ENCODE measurements around the gene CLEC2D. TPM values are rescaled to one million over a fixed set of nuclear protein-coding genes. Genes with fewer than 3 reads are reported as not detected.
"Not testable (repeated sequence)": the region's sequence is repeated elsewhere in the genome, so short reads cannot be mapped to it uniquely, and the experiment has no call there.

CLEC2D gene
- total and polyA plus RNA-seq, 2 experiments from 2014 or later, result 7.8 to 20.2 TPM

DNA sequence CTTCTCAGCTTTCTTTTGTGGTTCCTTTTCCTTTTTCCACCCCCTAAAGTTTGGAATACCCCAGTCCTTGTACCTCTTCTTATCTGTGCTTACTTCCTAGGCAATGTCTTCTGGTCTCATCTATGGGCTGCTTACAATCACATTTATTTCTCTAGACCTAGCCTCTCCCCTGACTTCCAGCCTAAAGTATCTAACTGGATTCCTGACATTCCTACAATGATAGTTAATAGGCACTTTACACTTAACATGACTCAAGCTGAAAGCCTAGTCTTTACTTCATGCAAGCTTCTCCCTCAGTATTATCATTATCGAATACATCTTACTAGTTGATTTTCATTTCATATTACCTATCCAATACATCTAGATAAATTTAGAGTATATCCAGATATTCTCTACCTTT, 42.2 kb downstream of the CLEC2D start:
- Histone ChIP-seq H3K27ac (no peak overlapping the region), H3K4me1 (ENCODE audit: low read depth) (peaks cover 3% of the 10 kb centered on the region), H3K36me3 (no peaks in the 10 kb centered on the region), H3K27me3 (no peaks in the 10 kb centered on the region), H3K4me3 (no peak overlapping the region), H3K9me3 (ENCODE audit: low read depth) (no peaks in the 10 kb centered on the region)
- peak; percentile 10 to 43 for DNase-seq (ENCODE audit: low read depth in 1 of 2, low spot score in 1 of 2)
- TF ChIP-seq, protein P1, sequence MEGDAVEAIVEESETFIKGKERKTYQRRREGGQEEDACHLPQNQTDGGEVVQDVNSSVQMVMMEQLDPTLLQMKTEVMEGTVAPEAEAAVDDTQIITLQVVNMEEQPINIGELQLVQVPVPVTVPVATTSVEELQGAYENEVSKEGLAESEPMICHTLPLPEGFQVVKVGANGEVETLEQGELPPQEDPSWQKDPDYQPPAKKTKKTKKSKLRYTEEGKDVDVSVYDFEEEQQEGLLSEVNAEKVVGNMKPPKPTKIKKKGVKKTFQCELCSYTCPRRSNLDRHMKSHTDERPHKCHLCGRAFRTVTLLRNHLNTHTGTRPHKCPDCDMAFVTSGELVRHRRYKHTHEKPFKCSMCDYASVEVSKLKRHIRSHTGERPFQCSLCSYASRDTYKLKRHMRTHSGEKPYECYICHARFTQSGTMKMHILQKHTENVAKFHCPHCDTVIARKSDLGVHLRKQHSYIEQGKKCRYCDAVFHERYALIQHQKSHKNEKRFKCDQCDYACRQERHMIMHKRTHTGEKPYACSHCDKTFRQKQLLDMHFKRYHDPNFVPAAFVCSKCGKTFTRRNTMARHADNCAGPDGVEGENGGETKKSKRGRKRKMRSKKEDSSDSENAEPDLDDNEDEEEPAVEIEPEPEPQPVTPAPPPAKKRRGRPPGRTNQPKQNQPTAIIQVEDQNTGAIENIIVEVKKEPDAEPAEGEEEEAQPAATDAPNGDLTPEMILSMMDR (IDR thresholded peaks at IDR 0.05; ENCODE audit: low read depth, low read length), result no peak

DNA sequence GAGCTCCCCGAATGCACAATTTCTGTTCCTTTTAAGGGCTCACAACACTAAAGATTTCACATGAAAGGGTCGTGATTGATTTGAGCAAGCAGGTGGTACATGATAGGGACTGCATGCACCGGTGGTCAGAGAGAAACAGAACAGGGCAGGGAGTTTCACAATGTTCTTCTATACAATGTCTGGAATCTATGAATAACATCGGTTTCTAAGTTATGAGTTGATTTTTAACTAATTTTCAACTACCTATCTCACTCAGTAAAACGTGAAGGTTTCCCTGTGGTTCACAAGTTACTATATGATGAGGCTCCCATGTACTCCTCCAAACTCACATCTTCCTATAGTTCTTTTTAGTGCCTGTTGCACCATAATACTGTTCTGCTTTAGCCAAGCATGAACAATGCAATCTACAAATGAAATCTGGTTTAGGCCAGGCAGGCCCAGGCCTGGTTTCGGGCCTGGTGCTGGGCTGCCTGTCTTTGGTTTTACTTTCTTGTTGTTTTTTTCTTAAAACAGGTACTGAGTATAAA, 43.6 kb downstream of the CLEC2D start:
- not testable (repeated sequence) for DNase-seq (ENCODE audit: low read depth in 1 of 2, low spot score in 1 of 2); H3K4me3 ChIP-seq; H3K36me3 ChIP-seq; H3K9me3 ChIP-seq (ENCODE audit: low read depth); H3K27ac ChIP-seq; H3K27me3 ChIP-seq; H3K4me1 ChIP-seq (ENCODE audit: low read depth)

DNA sequence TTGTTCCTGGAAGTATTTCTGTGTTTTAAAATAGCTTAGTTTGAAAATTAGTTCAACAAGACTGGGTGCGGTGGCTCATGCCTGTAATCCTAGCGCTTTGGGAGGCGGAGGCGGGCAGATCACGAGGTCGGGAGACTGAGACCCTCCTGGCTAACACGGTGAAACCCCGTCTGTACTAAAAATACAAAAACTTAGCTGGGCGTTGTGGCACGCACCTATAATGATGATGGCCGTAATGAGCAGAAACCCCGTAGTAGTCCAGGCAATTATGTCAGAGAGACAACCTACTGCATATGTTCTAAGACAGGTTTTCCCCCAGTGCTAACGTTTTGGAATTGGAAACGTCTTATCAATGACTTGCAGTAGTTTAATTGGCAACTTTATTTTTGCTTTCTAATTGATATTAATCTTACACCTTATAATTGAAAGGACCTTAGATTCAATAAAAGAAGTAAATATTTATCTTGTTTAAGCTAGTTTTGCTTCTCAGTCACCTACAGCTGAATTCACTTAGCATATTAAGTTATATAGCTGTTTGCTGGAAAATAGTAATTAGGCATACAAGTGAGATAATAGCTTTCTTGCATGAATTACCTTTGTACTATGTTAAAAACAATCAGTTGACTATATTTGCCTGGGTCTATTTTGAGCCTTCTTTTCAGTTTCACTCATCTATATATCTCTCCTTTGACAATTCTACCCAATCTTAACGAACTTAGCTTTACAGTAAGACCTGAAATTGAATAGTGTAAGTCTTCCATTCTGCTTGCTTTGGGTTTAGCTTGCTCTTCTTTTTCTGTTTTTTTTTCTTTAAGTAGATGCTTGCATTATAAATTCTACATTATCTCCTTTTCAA, 47.8 kb downstream of the CLEC2D start:
- H3K27me3 ChIP-seq, result no peaks in the 10 kb centered on the region
- DNase-seq (ENCODE audit: low read depth in 1 of 2, low spot score in 1 of 2), result no peak
- H3K36me3 ChIP-seq, result no peaks in the 10 kb centered on the region
- H3K4me3 ChIP-seq, result no peak overlapping the region
- TF ChIP-seq, protein P1 (IDR thresholded peaks at IDR 0.05; ENCODE audit: low read depth, low read length), result no peak
- H3K27ac ChIP-seq, result no peak overlapping the region
- H3K4me1 ChIP-seq (ENCODE audit: low read depth), result no peaks in the 10 kb centered on the region
- H3K9me3 ChIP-seq (ENCODE audit: low read depth), result no peaks in the 10 kb centered on the region

DNA sequence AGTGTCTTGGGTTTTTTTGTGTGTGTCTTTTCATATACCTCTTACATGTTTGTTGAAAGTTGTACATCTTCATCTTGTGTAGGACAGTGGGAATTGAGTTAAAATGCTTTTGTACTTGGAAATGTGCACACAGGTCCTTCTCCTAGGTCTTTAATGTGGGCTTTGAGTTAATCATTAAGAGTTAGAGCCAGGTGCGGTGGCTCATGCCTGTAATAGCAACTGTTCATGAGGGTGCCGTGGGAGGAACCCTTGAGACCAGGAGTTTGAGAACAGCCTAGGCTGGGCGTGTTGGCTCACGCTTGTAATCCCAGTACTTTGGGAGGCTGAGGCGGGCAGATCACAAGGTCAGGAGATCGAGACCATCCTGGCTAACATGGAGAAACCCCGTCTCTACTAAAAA, 49.5 kb downstream of the CLEC2D start:
- Histone ChIP-seq H3K36me3 (no peaks in the 10 kb centered on the region), H3K27me3 (no peaks in the 10 kb centered on the region), H3K27ac (no peak overlapping the region), H3K4me3 (no peak overlapping the region), H3K9me3 (ENCODE audit: low read depth) (no peaks in the 10 kb centered on the region), H3K4me1 (ENCODE audit: low read depth) (no peaks in the 10 kb centered on the region)
- no peak for DNase-seq (ENCODE audit: low read depth in 1 of 2, low spot score in 1 of 2)
- TF ChIP-seq, protein P1 (IDR thresholded peaks at IDR 0.05; ENCODE audit: low read depth, low read length), result no peak

DNA sequence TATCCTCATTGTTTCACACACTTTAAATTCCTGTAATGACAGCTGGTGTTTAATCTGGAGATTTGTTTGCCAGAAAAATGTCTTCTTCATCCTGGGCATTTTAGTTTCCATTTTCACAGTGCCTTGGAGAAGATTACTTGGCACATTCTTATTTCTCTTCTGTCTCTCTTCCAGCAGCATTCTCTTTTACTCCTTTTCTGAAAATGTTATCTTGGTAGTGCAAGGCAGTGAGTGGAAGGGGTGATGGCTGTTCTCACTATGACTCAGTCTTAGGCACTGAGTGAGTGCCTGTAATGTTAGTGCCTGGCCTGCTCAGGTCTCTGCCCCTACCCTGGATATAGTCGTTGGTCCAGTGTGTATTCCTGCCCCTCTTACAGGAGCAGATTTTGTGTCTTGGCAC, 50.3 kb downstream of the CLEC2D start:
- no peaks in the 10 kb centered on the region for H3K36me3 ChIP-seq
- no peaks in the 10 kb centered on the region for H3K4me1 ChIP-seq (ENCODE audit: low read depth)
- H3K27me3 ChIP-seq, result no peaks in the 10 kb centered on the region
- TF ChIP-seq, protein P1 (IDR thresholded peaks at IDR 0.05; ENCODE audit: low read depth, low read length), result no peak
- no peak overlapping the region for H3K4me3 ChIP-seq
- no peaks in the 10 kb centered on the region for H3K9me3 ChIP-seq (ENCODE audit: low read depth)
- no peak overlapping the region for H3K27ac ChIP-seq
- DNase-seq (ENCODE audit: low read depth in 1 of 2, low spot score in 1 of 2), result no peak

DNA sequence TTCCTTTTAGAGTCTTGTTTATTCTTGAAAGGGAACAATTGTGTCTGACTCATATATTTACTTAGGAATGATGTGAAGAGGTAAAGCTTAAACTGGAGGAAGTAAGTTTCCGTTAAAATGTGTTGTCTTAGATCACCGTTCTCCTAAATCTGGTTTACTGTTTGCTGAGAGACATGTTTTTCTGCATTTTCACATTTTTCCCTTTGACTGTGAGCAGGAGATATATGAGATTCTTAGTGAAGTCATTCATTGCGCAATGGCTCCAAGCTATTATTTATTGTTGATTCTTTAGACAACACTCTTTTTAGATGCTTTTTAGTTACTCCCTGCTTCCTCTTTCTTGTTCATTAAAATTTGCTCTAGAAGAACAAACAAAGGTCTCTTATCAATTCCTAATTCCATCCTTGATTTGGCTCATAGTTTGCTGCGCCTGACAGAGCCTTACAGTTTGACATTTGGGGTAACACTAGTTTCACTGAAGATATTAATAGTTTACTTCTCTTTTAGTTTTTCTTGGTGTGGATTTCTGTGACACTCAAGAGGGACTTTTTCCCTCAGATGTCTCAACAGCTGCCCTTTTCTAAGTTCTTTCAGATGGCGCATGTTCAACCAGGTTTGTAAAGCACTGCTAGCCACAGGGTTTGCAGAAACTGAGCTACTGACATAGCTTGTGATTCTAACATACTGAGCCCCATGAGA, 52.0 kb downstream of the CLEC2D start:
- DNase-seq (ENCODE audit: low read depth in 1 of 2, low spot score in 1 of 2), result peak in 1 of 2 donors; percentile 22
- no peaks in the 10 kb centered on the region for H3K9me3 ChIP-seq (ENCODE audit: low read depth)
- no peak overlapping the region for H3K27ac ChIP-seq
- H3K4me1 ChIP-seq (ENCODE audit: low read depth), result no peaks in the 10 kb centered on the region
- TF ChIP-seq, protein P1 (IDR thresholded peaks at IDR 0.05; ENCODE audit: low read depth, low read length), result no peak
- H3K27me3 ChIP-seq, result no peaks in the 10 kb centered on the region
- no peak overlapping the region for H3K4me3 ChIP-seq
- H3K36me3 ChIP-seq, result no peaks in the 10 kb centered on the region
